DMS79 treated with DMSO at 0.1 percent for 48 hours (cell line): ENCODE measurements around the gene FAM171A1.

Source experiments
- DNase-seq: peaks from one replicate; lab custom pipeline; 2025; lab: John Stamatoyannopoulos, UW

FAM171A1 gene

GRCh38 chr10:15244635-15245197 is 126.4 kb downstream of the FAM171A1 start:
- no peak for DNase-seq

GRCh38 chr10:15242261-15242840 is 128.7 kb downstream of the FAM171A1 start:
- DNase-seq, result no peak

GRCh38 chr10:15241306-15241705 is 129.8 kb downstream of the FAM171A1 start:
- DNase-seq, result no peak

- DNase-seq, result peak; percentile 41
Observed at GRCh38 chr10:15238555-15239335, 132.3 kb downstream of the FAM171A1 start.

GRCh38 chr10:15237351-15237750 is 133.7 kb downstream of the FAM171A1 start:
- DNase-seq, result no peak

- no peak for DNase-seq
Observed at GRCh38 chr10:15236340-15236739, 134.7 kb downstream of the FAM171A1 start.

GRCh38 chr10:15232279-15232678 is 138.8 kb downstream of the FAM171A1 start:
- DNase-seq, result no peak

GRCh38 chr10:15231426-15231825 is 139.7 kb downstream of the FAM171A1 start:
- DNase-seq, result no peak

- DNase-seq, result no peak
Observed at GRCh38 chr10:15230257-15230656, 140.8 kb downstream of the FAM171A1 start.

- DNase-seq, result no peak
Observed at GRCh38 chr10:15229268-15229667, 141.8 kb downstream of the FAM171A1 start.

GRCh38 chr10:15228426-15228825 is 142.7 kb downstream of the FAM171A1 start:
- DNase-seq, result no peak

- no peak for DNase-seq
Observed at GRCh38 chr10:15227611-15228372, 143.3 kb downstream of the FAM171A1 start.

- no peak for DNase-seq
Observed at GRCh38 chr10:15225511-15225910, 145.6 kb downstream of the FAM171A1 start.

- DNase-seq, result no peak
Observed at GRCh38 chr10:15224948-15225347, 146.1 kb downstream of the FAM171A1 start.

GRCh38 chr10:15223174-15223573 is 147.9 kb downstream of the FAM171A1 start:
- DNase-seq, result no peak

GRCh38 chr10:15222511-15222910 is 148.6 kb downstream of the FAM171A1 start:
- DNase-seq, result no peak

GRCh38 chr10:15220445-15220844 is 150.6 kb downstream of the FAM171A1 start:
- DNase-seq, result no peak

GRCh38 chr10:15216700-15217099 is 154.4 kb downstream of the FAM171A1 start:
- DNase-seq, result no peak

GRCh38 chr10:15214237-15214636 is 156.9 kb downstream of the FAM171A1 start:
- no peak for DNase-seq

- DNase-seq, result no peak
Observed at GRCh38 chr10:15213461-15213861, 157.6 kb downstream of the FAM171A1 start.

GRCh38 chr10:15211464-15211979 is 159.6 kb downstream of the FAM171A1 start:
- no peak for DNase-seq

- DNase-seq, result no peak
Observed at GRCh38 chr10:15210521-15210920, 160.6 kb downstream of the FAM171A1 start.
